ENCODE measurements around the gene XRCC5.

XRCC5 gene

GRCh38 chr2:216215658-216216390 lies 106.7 kb downstream of the XRCC5 start:
- Mint-ChIP-seq H3K36me3 (ENCODE audit: low read depth) (peaks cover 24% of the 10 kb centered on the region), H3K9me3 (no peaks in the 10 kb centered on the region), H3K4me1 (ENCODE audit: low read depth) (no peaks in the 10 kb centered on the region), H3K27me3 (no peaks in the 10 kb centered on the region), H3K4me3 (no peak overlapping the region), H3K27ac (no peak overlapping the region)
- intact Hi-C loops (cut with micrococcal nuclease), result no loop called here

- Mint-ChIP-seq H3K36me3 (ENCODE audit: low read depth) (peaks cover 24% of the 10 kb centered on the region), H3K27ac (no peak overlapping the region), H3K9me3 (no peaks in the 10 kb centered on the region), H3K4me3 (no peak overlapping the region), H3K27me3 (no peaks in the 10 kb centered on the region), H3K4me1 (ENCODE audit: low read depth) (no peaks in the 10 kb centered on the region)
- intact Hi-C loops (cut with micrococcal nuclease), result no loop called here
Measured at GRCh38 chr2:216216951-216217903, 108.1 kb downstream of the XRCC5 start.

- intact Hi-C loops (cut with micrococcal nuclease), result no loop called here
- no peak overlapping the region for H3K4me3 Mint-ChIP-seq
- H3K27ac Mint-ChIP-seq, result no peak overlapping the region
- H3K9me3 Mint-ChIP-seq, result no peaks in the 10 kb centered on the region
- peaks cover 24% of the 10 kb centered on the region for H3K36me3 Mint-ChIP-seq (ENCODE audit: low read depth)
- no peaks in the 10 kb centered on the region for H3K4me1 Mint-ChIP-seq (ENCODE audit: low read depth)
- H3K27me3 Mint-ChIP-seq, result no peaks in the 10 kb centered on the region
Measured at GRCh38 chr2:216217904-216218260, 108.7 kb downstream of the XRCC5 start.

GRCh38 chr2:216219861-216220260 lies 110.7 kb downstream of the XRCC5 start:
- no peak overlapping the region for H3K4me3 Mint-ChIP-seq
- intact Hi-C loops (cut with micrococcal nuclease), result no loop called here
- peaks cover 24% of the 10 kb centered on the region for H3K36me3 Mint-ChIP-seq (ENCODE audit: low read depth)
- no peaks in the 10 kb centered on the region for H3K4me1 Mint-ChIP-seq (ENCODE audit: low read depth)
- no peak overlapping the region for H3K27ac Mint-ChIP-seq
- H3K27me3 Mint-ChIP-seq, result no peaks in the 10 kb centered on the region
- no peaks in the 10 kb centered on the region for H3K9me3 Mint-ChIP-seq

GRCh38 chr2:216220976-216221375 lies 111.8 kb downstream of the XRCC5 start:
- H3K27me3 Mint-ChIP-seq, result no peaks in the 10 kb centered on the region
- intact Hi-C loops (cut with micrococcal nuclease), result no loop called here
- no peak overlapping the region for H3K4me3 Mint-ChIP-seq

GRCh38 chr2:216221811-216222210 lies 112.7 kb downstream of the XRCC5 start:
- no peak overlapping the region for H3K27ac Mint-ChIP-seq
- no peaks in the 10 kb centered on the region for H3K9me3 Mint-ChIP-seq
- H3K36me3 Mint-ChIP-seq (ENCODE audit: low read depth), result peaks cover 17% of the 10 kb centered on the region
- intact Hi-C loops (cut with micrococcal nuclease), result loop anchor here (2.0 kb wide), 1 partner anchor 183 kb away; no protein-coding TSS in a partner anchor
- no peaks in the 10 kb centered on the region for H3K4me1 Mint-ChIP-seq (ENCODE audit: low read depth)
- H3K27me3 Mint-ChIP-seq, result no peaks in the 10 kb centered on the region
- H3K4me3 Mint-ChIP-seq, result no peak overlapping the region

More at GRCh38 chr2:216220976-216221375, 111.8 kb downstream of the XRCC5 start:
- Mint-ChIP-seq H3K4me1 (ENCODE audit: low read depth) (no peaks in the 10 kb centered on the region), H3K9me3 (no peaks in the 10 kb centered on the region), H3K27ac (no peak overlapping the region), H3K36me3 (ENCODE audit: low read depth) (peaks cover 24% of the 10 kb centered on the region)

- intact Hi-C loops (cut with micrococcal nuclease), result loop anchor here (2.0 kb wide), 1 partner anchor 182 kb away; no protein-coding TSS in a partner anchor
- H3K9me3 Mint-ChIP-seq, result no peaks in the 10 kb centered on the region
- no peaks in the 10 kb centered on the region for H3K27me3 Mint-ChIP-seq
- H3K36me3 Mint-ChIP-seq (ENCODE audit: low read depth), result peaks cover 10% of the 10 kb centered on the region
- no peak overlapping the region for H3K4me3 Mint-ChIP-seq
- H3K4me1 Mint-ChIP-seq (ENCODE audit: low read depth), result no peaks in the 10 kb centered on the region
- H3K27ac Mint-ChIP-seq, result no peak overlapping the region
Measured at GRCh38 chr2:216222650-216223352, 113.7 kb downstream of the XRCC5 start.

- Mint-ChIP-seq H3K9me3 (no peaks in the 10 kb centered on the region), H3K27me3 (no peaks in the 10 kb centered on the region), H3K36me3 (ENCODE audit: low read depth) (no peaks in the 10 kb centered on the region), H3K4me3 (no peak overlapping the region), H3K4me1 (ENCODE audit: low read depth) (no peaks in the 10 kb centered on the region), H3K27ac (no peak overlapping the region)
- intact Hi-C loops (cut with micrococcal nuclease), result no loop called here
Measured at GRCh38 chr2:216224388-216224787, 115.2 kb downstream of the XRCC5 start.

- peaks cover 27% of the 10 kb centered on the region for H3K9me3 Mint-ChIP-seq
- H3K36me3 Mint-ChIP-seq (ENCODE audit: low read depth), result no peaks in the 10 kb centered on the region
- no peaks in the 10 kb centered on the region for H3K4me1 Mint-ChIP-seq (ENCODE audit: low read depth)
- intact Hi-C loops (cut with micrococcal nuclease), result no loop called here
- H3K27me3 Mint-ChIP-seq, result no peaks in the 10 kb centered on the region
- no peak overlapping the region for H3K4me3 Mint-ChIP-seq
- H3K27ac Mint-ChIP-seq, result no peak overlapping the region
Measured at GRCh38 chr2:216229277-216229914, 120.2 kb downstream of the XRCC5 start.

- H3K4me3 Mint-ChIP-seq, result no peak overlapping the region
- intact Hi-C loops (cut with micrococcal nuclease), result no loop called here
- no peaks in the 10 kb centered on the region for H3K36me3 Mint-ChIP-seq (ENCODE audit: low read depth)
- no peaks in the 10 kb centered on the region for H3K27me3 Mint-ChIP-seq
- H3K4me1 Mint-ChIP-seq (ENCODE audit: low read depth), result no peaks in the 10 kb centered on the region
- peaks cover 27% of the 10 kb centered on the region for H3K9me3 Mint-ChIP-seq
- no peak overlapping the region for H3K27ac Mint-ChIP-seq
Measured at GRCh38 chr2:216231867-216232266, 122.7 kb downstream of the XRCC5 start.

- intact Hi-C loops (cut with micrococcal nuclease), result no loop called here
Measured at GRCh38 chr2:216232721-216233120, 123.6 kb downstream of the XRCC5 start.

GRCh38 chr2:216233281-216233995 lies 124.3 kb downstream of the XRCC5 start:
- H3K9me3 Mint-ChIP-seq, result peaks cover 27% of the 10 kb centered on the region
- no peaks in the 10 kb centered on the region for H3K4me1 Mint-ChIP-seq (ENCODE audit: low read depth)
- intact Hi-C loops (cut with micrococcal nuclease), result no loop called here
- no peak overlapping the region for H3K27ac Mint-ChIP-seq
- H3K27me3 Mint-ChIP-seq, result no peaks in the 10 kb centered on the region
- H3K36me3 Mint-ChIP-seq (ENCODE audit: low read depth), result no peaks in the 10 kb centered on the region
- H3K4me3 Mint-ChIP-seq, result no peak overlapping the region

More at GRCh38 chr2:216232721-216233120, 123.6 kb downstream of the XRCC5 start:
- no peaks in the 10 kb centered on the region for H3K36me3 Mint-ChIP-seq (ENCODE audit: low read depth)
- no peak overlapping the region for H3K27ac Mint-ChIP-seq
- H3K9me3 Mint-ChIP-seq, result peaks cover 27% of the 10 kb centered on the region
- no peaks in the 10 kb centered on the region for H3K4me1 Mint-ChIP-seq (ENCODE audit: low read depth)
- no peaks in the 10 kb centered on the region for H3K27me3 Mint-ChIP-seq
- no peak overlapping the region for H3K4me3 Mint-ChIP-seq

GRCh38 chr2:216234106-216234505 lies 125.0 kb downstream of the XRCC5 start:
- H3K27me3 Mint-ChIP-seq, result no peaks in the 10 kb centered on the region
- H3K4me3 Mint-ChIP-seq, result no peak overlapping the region
- H3K36me3 Mint-ChIP-seq (ENCODE audit: low read depth), result no peaks in the 10 kb centered on the region
- intact Hi-C loops (cut with micrococcal nuclease), result no loop called here
- peaks cover 27% of the 10 kb centered on the region for H3K9me3 Mint-ChIP-seq
- H3K4me1 Mint-ChIP-seq (ENCODE audit: low read depth), result no peaks in the 10 kb centered on the region
- H3K27ac Mint-ChIP-seq, result no peak overlapping the region
